GM18498 (cell line): ENCODE results near the gene EFCAB14.
"Not testable (repeated sequence)": the region's sequence is repeated elsewhere in the genome, so short reads cannot be mapped to it uniquely, and the experiment has no call there.

Source experiments
- ATAC-seq: cut with Tn5 transposase; IDR thresholded peaks from one replicate; pipeline ENCODE4 v1.9.1; 2021; ENCODE audit warnings: mild to moderate bottlenecking, moderate library complexity; ENCODE audit not compliant: unreplicated experiment

EFCAB14 gene, protein sequence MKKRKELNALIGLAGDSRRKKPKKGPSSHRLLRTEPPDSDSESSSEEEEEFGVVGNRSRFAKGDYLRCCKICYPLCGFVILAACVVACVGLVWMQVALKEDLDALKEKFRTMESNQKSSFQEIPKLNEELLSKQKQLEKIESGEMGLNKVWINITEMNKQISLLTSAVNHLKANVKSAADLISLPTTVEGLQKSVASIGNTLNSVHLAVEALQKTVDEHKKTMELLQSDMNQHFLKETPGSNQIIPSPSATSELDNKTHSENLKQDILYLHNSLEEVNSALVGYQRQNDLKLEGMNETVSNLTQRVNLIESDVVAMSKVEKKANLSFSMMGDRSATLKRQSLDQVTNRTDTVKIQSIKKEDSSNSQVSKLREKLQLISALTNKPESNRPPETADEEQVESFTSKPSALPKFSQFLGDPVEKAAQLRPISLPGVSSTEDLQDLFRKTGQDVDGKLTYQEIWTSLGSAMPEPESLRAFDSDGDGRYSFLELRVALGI

DNA sequence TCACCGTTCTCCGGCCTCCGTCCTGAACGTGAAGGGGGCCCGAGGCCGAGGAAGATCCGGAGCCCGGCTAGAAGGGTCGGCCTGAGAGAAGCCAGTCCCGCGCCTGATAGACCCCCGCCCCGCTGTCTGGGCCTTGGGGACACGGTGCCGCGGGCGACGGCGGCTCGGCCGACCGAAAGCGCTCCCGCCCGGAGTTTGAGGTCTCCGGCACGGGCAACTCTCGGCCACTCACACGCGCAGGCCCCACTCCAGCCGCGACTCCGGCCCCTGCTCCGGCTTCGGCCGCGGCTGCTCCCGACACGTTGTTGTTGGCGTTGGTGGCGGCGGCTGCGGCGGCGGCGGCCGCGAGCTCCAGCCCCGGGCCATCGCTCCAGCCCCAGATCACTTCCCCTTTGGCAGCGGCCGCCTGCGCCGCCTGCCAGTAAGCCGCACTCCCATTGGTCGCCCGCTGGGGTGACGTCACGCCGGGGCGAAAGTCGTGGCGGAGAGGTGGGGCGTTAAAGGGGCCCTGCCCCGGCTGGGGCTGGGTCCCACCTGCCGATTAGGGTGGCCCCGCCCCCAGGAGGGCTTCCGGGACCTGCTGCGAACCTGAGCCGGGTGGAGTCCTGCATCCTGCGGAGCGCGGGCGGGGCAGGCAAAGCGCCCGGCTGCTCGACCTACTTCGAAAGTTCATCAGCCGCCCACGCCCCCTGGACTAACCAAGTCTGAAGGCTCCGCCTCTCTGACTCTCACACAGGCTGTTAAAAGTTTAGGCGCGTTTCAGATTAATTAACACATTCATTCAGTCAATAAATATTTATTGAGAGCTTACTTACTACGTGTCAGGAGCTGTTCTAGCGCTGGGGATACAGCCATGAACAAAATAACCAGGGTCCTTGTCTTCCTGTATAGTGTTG lies at the start of gene EFCAB14:
Gene EFCAB14 (minus strand): TSS at position 388 of the 896 bp plus-strand sequence. CDS start 1,027 bp downstream, outside the sequence.
- peak; percentile 98 for ATAC-seq

DNA sequence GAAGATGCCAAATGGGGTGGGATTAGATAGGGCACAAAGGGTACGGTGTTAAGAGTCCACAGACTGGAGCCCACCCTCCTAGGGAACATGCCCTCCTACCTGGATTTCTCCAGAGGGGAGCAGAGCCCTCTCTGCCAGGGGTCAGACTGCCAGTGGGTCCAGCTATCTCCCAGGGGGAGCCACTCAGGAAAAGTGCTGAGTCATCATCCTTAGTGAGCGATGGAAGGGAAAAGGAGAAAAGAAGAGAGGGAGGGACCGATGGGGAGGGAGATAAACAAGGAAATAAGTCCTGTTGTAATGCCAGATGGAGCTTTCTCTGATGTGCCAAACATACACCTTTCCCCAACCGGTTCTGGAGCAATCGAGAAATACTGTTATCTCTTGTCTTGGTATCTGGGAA lies 49.5 kb upstream of the EFCAB14 start:
- ATAC-seq: no peak

DNA sequence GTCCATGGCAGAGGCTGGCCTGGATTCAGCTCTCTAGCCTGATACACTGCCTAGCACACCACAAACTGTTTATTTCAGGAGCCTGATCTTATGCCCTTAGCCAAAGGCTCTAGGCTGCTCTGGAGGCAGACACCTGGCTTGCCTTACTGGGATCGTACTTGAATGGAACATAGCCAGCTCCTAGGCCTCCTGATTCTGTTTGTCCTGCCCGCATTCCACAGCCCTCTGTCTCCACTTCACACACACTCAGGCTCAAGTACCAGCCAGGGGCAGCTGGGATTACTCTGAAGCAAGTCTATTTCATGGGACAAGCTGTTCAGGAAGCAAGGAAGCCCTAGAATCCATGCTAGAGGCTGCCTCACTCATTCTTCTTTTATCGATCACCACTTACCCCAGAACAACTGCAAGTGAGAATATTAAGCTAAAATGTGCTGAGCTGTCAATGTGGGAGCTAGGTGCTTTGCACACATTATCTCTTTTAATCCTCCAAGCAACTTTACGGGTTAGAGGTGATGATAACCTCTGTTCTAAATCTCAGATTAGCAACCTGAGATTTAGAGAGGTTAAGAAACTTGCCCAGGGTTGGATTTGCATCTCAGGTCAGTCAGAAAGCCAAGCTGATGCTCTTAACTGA lies 48.9 kb upstream of the EFCAB14 start:
- no peak for ATAC-seq

DNA sequence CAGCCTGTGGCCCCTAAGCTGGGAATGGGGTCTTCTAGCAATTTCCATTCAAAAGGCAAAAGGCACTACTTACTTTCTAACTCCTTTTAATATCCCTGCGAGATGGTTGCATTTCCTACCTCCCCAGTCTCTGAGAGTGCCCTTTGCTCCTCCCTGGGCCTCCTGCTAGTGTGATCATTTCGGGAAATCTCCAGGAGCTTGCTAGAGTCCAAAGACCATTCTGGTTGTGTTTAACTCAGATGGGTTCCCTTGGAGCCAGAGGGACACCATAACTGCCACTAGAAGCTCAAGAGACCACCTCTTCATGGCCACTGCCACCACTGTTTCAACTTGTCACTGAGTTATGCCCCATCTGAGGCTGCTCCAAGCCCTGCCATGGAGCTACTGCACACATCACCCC lies 45.5 kb upstream of the EFCAB14 start:
- no peak for ATAC-seq

DNA sequence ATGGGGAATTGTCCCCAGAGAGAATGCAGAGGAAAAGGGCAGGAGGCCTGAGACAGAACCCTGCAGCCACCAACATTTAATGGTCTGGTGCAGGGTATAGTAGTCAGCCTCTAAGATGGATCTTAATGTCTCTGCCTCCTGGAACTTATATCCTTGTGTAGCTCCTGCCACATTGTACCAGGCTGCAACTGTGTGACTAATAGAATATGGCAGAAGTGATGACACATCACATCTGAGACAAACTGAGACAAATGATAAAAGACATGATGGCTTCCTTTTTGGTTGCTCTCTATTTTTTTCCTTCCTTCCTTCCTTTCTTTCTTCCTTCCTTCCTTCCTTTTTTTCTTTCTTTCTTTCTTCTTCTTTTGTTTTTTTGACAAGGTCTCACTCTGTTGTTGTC lies 42.8 kb upstream of the EFCAB14 start:
- no peak for ATAC-seq

DNA sequence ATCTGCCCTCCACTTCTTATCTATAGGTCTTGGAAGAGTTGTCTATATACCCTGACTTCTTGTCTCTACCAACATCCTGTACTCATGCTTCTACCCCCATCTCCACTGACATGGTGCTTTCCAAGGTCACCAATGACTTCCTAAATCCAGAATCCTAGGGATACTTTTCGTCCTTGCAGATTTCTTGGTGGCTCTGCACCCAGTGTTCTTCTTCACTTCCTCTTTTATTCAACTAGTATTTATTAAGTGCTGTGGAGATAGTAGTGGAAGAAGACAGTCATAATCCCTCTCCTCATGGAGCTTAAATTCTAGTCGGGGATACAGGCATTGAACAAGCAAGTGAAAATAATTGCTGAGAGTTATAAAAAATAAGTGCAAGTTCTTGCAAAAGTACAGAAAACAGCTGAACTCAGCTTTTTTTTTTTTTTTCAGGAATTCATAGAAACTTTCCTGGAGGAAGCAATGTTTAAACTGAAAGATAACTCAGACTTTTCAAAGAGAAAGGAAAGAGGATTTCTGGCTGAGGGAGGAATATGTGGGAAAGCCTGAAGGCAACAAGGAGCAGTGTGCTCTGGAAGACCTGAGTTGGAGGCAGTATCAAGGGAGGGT lies 41.7 kb upstream of the EFCAB14 start:
- no peak for ATAC-seq

DNA sequence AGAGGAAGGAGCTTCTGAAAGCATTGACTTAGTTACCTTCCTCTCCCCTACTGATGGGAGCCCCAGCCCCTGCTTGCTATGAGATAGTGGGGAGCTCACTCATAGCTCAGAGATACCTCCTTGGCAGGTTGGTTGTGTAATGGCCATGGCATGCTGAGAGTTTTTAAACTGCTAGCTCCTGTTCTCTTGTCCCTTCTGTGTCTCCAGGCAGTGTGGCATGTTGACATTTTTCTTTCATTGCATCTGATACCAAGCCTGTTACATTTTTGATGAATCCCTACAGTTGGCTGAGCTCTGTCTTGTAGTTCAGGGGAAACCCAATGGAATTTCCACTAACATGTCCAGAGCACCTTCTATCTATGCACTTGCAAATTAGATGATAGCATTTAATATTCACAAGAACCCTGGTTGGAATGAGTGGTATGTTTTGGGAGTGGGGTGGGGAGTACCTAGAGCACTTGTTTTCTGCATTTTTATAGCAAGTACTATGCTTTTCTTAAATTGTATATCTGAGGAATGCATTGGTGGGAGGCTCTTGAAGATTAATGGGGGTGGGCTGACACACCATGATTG lies 39.1 kb upstream of the EFCAB14 start:
- ATAC-seq: no peak

DNA sequence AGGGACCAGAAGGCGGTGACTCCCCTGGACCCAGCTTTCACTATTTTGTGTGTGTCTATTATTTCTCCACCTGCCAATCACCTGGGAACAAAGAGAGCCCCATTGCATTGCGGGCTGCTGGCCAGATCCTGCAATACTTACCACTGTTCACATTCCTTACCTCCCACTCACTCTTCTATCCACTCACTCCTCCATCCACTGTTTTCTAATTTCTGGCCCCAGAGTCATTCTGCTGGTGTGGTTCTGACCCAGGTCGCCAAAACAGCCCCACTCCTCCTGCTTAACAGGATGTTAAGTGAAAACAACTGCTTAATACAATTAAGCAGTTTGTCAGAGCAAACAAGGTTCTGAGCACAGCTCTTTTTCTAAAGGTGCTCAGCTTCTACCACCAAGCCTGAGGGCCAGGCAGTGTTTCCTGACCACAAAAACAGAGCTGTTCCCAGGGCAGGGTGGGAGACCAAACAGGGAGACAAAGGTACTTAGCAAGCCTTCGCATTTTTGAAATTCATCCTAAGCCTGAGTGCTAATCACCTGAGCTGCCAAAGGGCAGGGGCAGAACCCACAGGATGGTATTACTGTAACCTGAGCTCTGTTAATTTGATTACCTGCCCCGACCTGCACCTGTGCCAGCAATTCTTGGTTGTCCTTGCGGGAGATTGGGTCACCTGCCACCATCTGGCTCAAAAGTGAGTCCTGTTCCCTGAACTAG lies 38.5 kb upstream of the EFCAB14 start:
- no peak for ATAC-seq

DNA sequence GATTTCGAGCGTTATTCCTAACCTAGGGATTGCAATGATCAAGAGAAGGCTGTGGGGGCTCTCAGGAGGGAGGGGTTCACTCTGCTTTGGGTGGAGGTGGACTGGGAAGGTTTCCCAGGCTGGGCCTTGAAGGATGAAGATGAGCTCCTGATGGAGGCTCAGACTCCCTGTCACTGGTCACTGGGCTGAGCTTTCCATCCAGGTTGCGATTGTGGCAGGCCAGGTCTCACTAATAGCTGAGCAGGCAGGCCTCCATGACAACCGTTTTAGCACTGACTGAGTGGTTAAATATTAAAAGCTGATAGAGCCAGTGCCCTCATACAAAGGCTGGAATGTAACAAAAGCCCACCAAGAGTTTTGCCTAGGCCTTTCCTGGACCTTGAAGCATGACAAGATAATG lies 36.2 kb upstream of the EFCAB14 start:
- ATAC-seq: no peak

DNA sequence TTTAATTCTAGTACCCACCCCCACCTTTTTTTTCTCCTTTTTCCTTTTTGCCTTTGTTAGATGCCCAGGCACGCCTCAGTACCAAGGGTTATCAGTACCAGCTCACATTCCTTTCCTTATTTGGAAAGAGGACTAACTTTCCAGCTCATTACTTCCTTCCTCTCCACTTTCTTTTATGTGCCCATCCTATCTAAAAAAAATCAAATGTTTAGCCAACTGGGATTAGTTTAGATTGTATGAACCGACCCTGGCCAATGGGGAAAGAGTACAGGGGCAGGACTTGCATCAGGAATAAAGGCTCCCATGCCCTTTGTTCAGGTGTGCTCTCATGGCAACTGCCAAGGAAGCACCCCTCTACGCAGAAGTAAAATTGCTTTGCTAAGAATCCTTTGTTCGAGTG lies 35.8 kb upstream of the EFCAB14 start:
- not testable (repeated sequence) for ATAC-seq

DNA sequence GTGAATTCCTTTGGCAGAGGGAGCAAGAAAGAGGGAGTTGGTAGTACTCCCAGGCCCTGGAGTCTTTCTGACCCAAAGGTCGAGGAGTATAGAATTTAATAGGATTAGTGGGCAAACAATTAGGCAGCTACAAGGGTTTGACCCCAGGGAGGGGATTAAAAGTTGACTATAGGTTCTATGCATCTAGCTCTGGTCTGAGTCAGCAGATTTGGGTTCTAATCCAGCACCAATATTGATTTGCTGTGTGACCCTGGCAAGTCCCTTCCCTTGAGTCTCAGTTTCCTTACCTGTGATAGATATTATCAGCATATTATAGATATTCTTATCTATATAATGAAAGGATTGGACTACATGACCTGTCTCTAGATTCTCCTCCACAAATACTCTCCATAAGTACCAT lies 35.1 kb upstream of the EFCAB14 start:
- ATAC-seq: no peak

DNA sequence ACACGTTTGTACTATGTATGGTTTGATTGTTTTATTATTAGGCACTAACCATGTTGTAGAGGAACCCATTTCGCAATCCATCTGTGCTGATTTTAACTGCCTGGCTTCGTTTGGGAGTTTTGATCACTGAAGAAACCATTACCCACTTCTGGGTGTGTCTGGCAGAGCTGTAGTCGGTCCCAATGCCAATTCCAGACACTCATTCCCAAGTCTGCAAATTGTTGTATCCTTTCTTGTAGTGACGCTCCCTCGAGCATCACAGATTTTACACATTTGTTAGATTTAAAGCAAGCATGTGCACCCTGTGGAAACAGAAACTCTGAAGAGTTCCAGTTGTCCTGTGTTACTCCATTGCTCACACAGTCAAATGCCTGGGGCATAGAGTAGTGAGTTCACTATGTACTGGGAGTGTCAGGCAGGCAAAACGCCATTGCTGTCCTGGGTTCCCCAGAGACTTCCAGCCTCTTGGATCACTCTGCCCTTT lies 31.0 kb upstream of the EFCAB14 start:
- no peak for ATAC-seq

DNA sequence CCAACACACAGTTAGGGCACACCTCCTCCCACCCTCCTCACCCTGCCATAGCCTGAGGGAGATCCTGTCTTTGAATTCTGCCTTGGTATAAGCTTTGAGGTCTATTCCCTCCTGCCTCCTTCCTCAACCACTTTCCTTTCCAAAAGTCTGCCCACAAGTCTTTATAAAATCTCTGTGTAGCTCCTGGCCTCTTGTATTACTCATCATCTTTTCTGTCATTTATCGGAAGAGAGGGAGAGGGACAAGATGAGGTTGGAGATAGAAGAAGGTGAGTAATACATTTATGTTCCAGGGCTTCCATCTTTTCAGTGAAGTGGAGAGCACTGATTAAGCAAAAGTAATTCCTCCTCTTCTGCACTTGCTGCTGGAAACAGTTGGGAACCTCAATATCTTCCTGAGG lies 30.5 kb upstream of the EFCAB14 start:
- ATAC-seq: no peak

DNA sequence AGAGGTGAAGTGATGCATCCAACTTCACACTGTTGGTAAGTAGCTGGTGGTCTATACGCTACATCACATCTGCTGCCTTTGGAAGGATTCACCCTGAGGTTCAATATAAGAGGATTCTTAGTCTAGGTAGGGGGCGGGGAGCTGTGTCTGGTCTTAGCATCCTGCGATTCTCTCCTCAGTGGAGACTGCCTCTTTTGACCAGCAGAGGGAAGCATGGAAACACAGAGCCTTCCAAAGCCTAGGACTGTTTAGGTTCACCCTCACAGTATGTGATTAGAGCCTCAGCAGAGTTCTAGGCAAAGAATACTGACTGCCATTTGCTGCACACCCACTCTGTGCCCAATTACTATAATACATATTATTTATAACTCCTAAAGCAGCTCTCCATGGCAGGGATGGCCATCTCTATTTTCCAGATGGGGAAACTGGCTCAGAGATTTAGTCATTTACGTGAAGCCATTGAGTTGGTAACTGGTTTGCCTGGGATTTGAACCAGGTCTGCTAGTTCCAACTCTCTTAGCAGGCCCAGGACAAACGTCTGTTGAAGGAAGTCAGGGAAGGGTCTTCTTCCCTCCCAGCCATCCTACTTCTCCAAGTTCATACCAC lies 28.9 kb upstream of the EFCAB14 start:
- ATAC-seq: no peak

DNA sequence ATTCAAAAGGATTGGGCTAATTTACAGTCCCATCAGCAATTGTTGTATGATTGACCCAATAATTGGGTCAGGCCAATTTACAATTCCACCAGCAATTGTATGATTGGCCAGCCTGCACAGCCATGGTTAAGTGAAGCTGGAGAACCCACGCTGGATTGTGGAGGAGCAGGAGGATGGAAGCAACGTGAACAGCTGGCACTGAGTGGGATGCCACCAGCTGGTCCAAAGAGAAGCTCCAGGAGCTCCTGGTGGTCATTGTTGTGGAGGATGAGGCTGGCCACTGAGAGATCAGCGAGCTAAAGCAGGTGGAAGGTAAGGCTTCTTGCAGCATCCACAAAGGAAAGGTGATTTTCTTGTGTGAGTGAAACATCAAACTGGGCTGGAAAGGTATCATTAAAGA lies 23.2 kb upstream of the EFCAB14 start:
- no peak for ATAC-seq

DNA sequence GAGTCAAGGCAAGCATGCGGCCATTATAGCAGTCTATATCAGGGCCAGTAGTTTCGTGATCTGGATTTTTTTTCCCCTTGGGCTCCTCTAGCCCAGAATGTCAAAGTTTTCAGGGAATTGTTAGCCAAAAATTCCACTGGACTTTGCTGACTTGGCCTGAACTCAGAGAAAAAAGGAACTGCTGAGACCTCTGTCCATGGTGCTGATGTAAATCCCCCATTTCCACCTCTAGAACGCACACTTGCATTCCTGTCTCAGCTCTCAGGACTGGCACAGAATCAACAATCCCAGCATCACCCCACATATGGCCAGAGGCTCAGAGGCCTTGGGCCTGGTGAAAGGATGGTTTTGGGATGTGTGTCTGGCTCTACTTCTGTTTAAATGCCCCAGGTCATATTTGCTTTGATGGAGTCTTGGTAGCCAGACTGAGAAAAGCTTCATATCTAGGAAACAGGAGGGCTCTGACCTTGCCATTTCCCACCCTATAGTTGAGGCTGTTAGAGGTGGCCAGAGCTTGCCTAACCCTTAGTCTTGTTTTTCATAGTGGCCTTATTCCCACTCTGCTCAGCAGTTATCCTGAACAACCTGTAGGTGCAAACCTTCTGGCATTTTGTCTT lies 16.9 kb upstream of the EFCAB14 start:
- no peak for ATAC-seq

DNA sequence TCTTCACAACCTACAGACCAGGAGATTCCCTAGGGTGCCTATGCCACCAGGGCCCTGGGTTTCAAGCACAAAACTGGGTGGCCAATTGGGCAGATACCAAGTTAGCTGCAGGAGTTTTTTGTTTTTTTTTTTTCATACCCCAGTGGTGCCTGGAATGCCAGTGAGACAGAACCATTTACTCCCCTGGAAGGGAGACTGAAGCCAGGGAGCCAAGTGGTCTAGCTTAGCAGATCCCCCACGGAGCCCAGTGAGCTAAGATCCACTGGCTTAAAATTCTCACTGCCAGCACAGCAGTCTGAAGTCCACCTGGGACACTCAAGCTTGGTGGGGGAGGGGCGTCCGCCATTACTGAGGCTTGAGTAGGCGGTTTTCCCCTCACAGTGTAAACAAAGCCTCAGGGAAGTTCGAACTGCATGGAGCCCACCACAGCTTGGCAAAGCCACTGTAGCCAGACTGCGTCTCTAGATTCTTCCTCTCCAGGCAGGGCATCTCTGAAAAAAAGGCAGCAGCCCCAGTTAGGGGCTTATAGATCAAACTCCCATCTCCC lies 9.5 kb upstream of the EFCAB14 start:
- not testable (repeated sequence) for ATAC-seq

DNA sequence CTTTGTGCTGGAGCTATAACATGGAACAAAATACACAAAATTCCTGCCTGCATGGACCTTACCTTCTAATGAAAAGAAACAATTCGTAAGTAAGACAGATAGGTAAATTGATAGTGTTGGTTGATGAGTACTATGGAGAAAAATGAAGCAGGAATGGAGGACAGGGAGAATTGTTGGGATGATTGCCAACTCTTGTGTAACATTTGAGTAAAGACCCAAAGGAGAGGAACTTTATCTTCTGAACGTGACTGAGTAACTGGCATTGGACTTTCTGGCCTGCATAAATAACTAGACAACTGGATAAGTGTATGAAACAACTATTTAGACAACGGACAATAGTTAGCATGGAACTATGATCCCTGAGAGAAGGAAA lies 6.8 kb upstream of the EFCAB14 start:
- no peak for ATAC-seq
